Sigmoid colon (tissue), 7 donors: ENCODE data around the gene CASP12. TPM values are rescaled to one million over a fixed set of nuclear protein-coding genes. Genes with fewer than 3 reads are reported as not detected.
A peak's percentile ranks its signal among the peaks of the same experiment; 100 is the strongest.

Source experiments
- DNase-seq: peaks from one replicate; pipeline ENCODE4 v3.0.0-alpha.2; 2019
- H3K27ac ChIP-seq, 4 donors: fragments of 200-600 bp; sonication (generic); one replicate each; pipeline ENCODE4 v1.5.1; 2016 to 2019; ENCODE audit warnings: mild to moderate bottlenecking in 1 of 4
- H3K27me3 ChIP-seq, 3 donors: fragments of 200-600 bp; sonication (generic); one replicate each; pipeline ENCODE4 v1.5.1; 2019; ENCODE audit warnings: mild to moderate bottlenecking in 1 of 3
- H3K36me3 ChIP-seq, 4 donors: fragments of 200-600 bp; sonication (generic); one replicate each; pipeline ENCODE4 v1.5.1; 2016 to 2019
- H3K4me1 ChIP-seq, 4 donors: fragments of 200-600 bp; sonication (generic); one replicate each; pipeline ENCODE4 v1.5.1; 2017 to 2019
- H3K4me3 ChIP-seq, 4 donors: fragments of 200-600 bp; sonication (generic); one replicate each; pipeline ENCODE4 v1.5.1; 2017 to 2019; ENCODE audit warnings: mild to moderate bottlenecking in 2 of 4, moderate library complexity in 1 of 4
- H3K9me3 ChIP-seq, 4 donors: fragments of 200-600 bp in 3 of 4; sonication (generic) in 3 of 4; one replicate each; pipeline versions ENCODE4 v1.5.1 to v1.6.1; 2013 to 2019
- EP300 ChIP-seq, 4 donors: sonication (generic); formaldehyde crosslinking; IDR thresholded peaks; one replicate each; pipeline ENCODE4 v1.6.1; 2017; ENCODE audit warnings: antibody characterized with exemption in 4 of 4
- POLR2A ChIP-seq, 2 donors: fragments of 450-650 bp; IDR thresholded peaks; one replicate each; pipeline ENCODE4 v1.6.1; 2016; ENCODE audit warnings: antibody characterized with exemption in 2 of 2, mild to moderate bottlenecking in 2 of 2, moderate library complexity in 2 of 2
- POLR2AphosphoS5 ChIP-seq, 4 donors: sonication (generic); formaldehyde crosslinking; IDR thresholded peaks; one replicate each; pipeline ENCODE4 v1.6.1; 2017; ENCODE audit warnings: antibody characterized with exemption in 4 of 4
- WGBS, 2 donors: extraction: QIAGEN DNeasy Blood & Tissue Kit; methylation state at CpG; one replicate each; pipeline ENCODE4 v1.1.7; 2013; 5-methylcytosine and 5-hydroxymethylcytosine counted together
- intact Hi-C: fragments of 100-400 bp; cut with DNase I; formaldehyde crosslinking; loops from one replicate; pipeline ENCODE4 v1.15.1; 2023
- polyA plus RNA-seq, 3 donors: library from polyadenylated mRNA; stranded (reverse); fragments of 200-250 nt; gene quantifications; one replicate each; pipeline ENCODE4 v1.2.3, GENCODE V29; 2013
- total RNA-seq, 4 donors: library from RNA; depleted of rRNA; stranded (reverse); fragments of >200 nt; gene quantifications; one replicate each; pipeline ENCODE4 v1.1.0, GENCODE V29; 2016
- TF ChIP-seq, protein P1 (sequence below), 4 experiments: fragments of 450-650 bp in 3 of 4; fragments of 200-600 bp in 1 of 4; IDR thresholded peaks; one replicate each; pipeline ENCODE4 v1.5.1; 2016 to 2019; ENCODE audit warnings: antibody characterized with exemption in 4 of 4, mild to moderate bottlenecking in 3 of 4, moderate library complexity in 2 of 4
- donor health status: healthy with polysubstance abuse.
- donor health status: Bipolar disorder and iron deficiency.
- donor health status: healthy.

Gene CASP12
- total RNA-seq: 1 to 10 TPM in 3 of 4 donors, under 1 TPM in 1; 0.71 to 9.4 (median 2.6) TPM
- 1 to 10 TPM in 1 of 3 donors, under 1 TPM in 1, not detected in 1; 0.22 to 3.0 TPM for polyA plus RNA-seq

- intact Hi-C loops: no loop called here
- no peak for DNase-seq
- peak within 1 kb of the TSS; percentile 58 to 71 (median 66) for H3K27ac ChIP-seq
Observed at GRCh38 chr11:104897891-104898684, at the start of gene CASP12. Gene CASP12 (minus strand): TSS chr11:104898460.

DNA sequence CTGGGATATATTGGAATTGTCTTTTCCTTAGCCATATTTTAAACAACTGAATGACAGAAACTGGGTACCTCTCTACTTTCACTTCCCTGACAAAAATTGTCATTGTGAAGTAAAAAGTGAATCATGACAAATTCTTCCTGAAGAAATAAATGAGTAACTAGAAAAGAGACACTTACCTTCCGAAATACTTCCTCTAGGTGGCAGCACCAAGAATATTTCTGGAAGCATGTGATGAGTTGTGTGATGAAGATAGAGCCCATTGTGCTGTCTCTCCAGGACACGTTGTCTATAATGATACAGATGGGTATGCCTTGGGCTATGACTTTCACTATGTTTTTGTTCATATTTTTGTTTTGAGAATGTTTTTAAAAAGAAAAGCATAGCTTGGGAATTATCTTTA lies 48.6 kb upstream of the CASP12 start:
- WGBS, 2 donors: 7 to 17% methylated on average over 2 of the region's 2 CpGs

More at GRCh38 chr11:104897891-104898684, at the start of gene CASP12:
- TF ChIP-seq, protein P1, sequence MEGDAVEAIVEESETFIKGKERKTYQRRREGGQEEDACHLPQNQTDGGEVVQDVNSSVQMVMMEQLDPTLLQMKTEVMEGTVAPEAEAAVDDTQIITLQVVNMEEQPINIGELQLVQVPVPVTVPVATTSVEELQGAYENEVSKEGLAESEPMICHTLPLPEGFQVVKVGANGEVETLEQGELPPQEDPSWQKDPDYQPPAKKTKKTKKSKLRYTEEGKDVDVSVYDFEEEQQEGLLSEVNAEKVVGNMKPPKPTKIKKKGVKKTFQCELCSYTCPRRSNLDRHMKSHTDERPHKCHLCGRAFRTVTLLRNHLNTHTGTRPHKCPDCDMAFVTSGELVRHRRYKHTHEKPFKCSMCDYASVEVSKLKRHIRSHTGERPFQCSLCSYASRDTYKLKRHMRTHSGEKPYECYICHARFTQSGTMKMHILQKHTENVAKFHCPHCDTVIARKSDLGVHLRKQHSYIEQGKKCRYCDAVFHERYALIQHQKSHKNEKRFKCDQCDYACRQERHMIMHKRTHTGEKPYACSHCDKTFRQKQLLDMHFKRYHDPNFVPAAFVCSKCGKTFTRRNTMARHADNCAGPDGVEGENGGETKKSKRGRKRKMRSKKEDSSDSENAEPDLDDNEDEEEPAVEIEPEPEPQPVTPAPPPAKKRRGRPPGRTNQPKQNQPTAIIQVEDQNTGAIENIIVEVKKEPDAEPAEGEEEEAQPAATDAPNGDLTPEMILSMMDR (IDR thresholded peaks at IDR 0.05): no peak
- TF ChIP-seq POLR2AphosphoS5 (IDR thresholded peaks at IDR 0.05): peak in 1 of 4 donors; percentile 34
- no peak for TF ChIP-seq EP300 (IDR thresholded peaks at IDR 0.05)
- TF ChIP-seq POLR2A (IDR thresholded peaks at IDR 0.05): no peak
- Histone ChIP-seq H3K27me3 (no peaks in the 10 kb centered on the region), H3K4me1 (peaks cover 0 to 39% (median 23%) of the 10 kb centered on the region in 4 donors), H3K36me3 (no peaks in the 10 kb centered on the region), H3K9me3 (no peaks in the 10 kb centered on the region), H3K4me3 (peak within 1 kb of the TSS; percentile 15 to 37 (median 31))
- 66 to 69% methylated on average over 9 of the region's 9 CpGs for WGBS, 2 donors

GRCh38 chr11:104944076-104944475 lies 45.8 kb upstream of the CASP12 start:
- Histone ChIP-seq H3K27me3 (no peaks in the 10 kb centered on the region), H3K4me1 (no peaks in the 10 kb centered on the region), H3K36me3 (peaks cover 0 to 20% (median 0%) of the 10 kb centered on the region in 4 donors), H3K9me3 (no peaks in the 10 kb centered on the region), H3K27ac (no peak overlapping the region), H3K4me3 (no peak overlapping the region)
- intact Hi-C loops: no loop called here
- no peak for TF ChIP-seq EP300 (IDR thresholded peaks at IDR 0.05)
- TF ChIP-seq POLR2AphosphoS5 (IDR thresholded peaks at IDR 0.05): no peak
- TF ChIP-seq POLR2A (IDR thresholded peaks at IDR 0.05): no peak
- TF ChIP-seq, protein P1 (IDR thresholded peaks at IDR 0.05): no peak
- DNase-seq: no peak

More for the DNA sequence above, 48.6 kb upstream of the CASP12 start:
- no peak for DNase-seq
- peaks cover 0 to 48% (median 2%) of the 10 kb centered on the region in 4 donors for H3K36me3 ChIP-seq
- no peaks in the 10 kb centered on the region for H3K27me3 ChIP-seq
- no peaks in the 10 kb centered on the region for H3K9me3 ChIP-seq
- no peak for TF ChIP-seq EP300 (IDR thresholded peaks at IDR 0.05)
- TF ChIP-seq, protein P1 (IDR thresholded peaks at IDR 0.05): peak in 2 of 4 experiments; percentile 24 to 37
- no peak overlapping the region for H3K4me3 ChIP-seq
- H3K4me1 ChIP-seq: no peaks in the 10 kb centered on the region
- intact Hi-C loops: no loop called here
- H3K27ac ChIP-seq: no peak overlapping the region

GRCh38 chr11:104943561-104943960 lies 45.3 kb upstream of the CASP12 start:
- intact Hi-C loops: no loop called here
- 44 to 48% methylated on average over 2 of the region's 2 CpGs for WGBS, 2 donors
- H3K36me3 ChIP-seq: peaks cover 0 to 15% (median 0%) of the 10 kb centered on the region in 4 donors

More at GRCh38 chr11:104943561-104943960, 45.3 kb upstream of the CASP12 start:
- no peak for DNase-seq
- Histone ChIP-seq H3K4me1 (no peaks in the 10 kb centered on the region), H3K27me3 (no peaks in the 10 kb centered on the region), H3K4me3 (no peak overlapping the region), H3K27ac (no peak overlapping the region), H3K9me3 (no peaks in the 10 kb centered on the region)
- no peak for TF ChIP-seq POLR2AphosphoS5 (IDR thresholded peaks at IDR 0.05)
- TF ChIP-seq, protein P1 (IDR thresholded peaks at IDR 0.05): no peak
- no peak for TF ChIP-seq EP300 (IDR thresholded peaks at IDR 0.05)
- TF ChIP-seq POLR2A (IDR thresholded peaks at IDR 0.05): no peak
